GM13976 (cell line): ENCODE results near the gene CCSER2.

Experiments used
- DNase-seq: peaks from one replicate; pipeline ENCODE4 v3.0.0; 2012; ENCODE audit warnings: low spot score
- CTCF ChIP-seq: IDR thresholded peaks from 2 replicates; pipeline ENCODE4 v1.5.1; 2012; ENCODE audit warnings: borderline replicate concordance, mild to moderate bottlenecking; ENCODE audit not compliant: insufficient read depth; ENCODE audit errors: extremely low read depth, missing control alignments, control extremely low read depth
- in situ Hi-C: fragments of 300-500 bp; cut with MboI; formaldehyde crosslinking; loops from one replicate; pipeline ENCODE4 v1.12.0; 2022; ENCODE audit warnings: low sequenced_read_pairs, mixed read lengths, inconsistent platforms; ENCODE audit not compliant: unreplicated experiment

CCSER2 gene

GRCh38 chr10:84375011-84375410, 46.6 kb downstream of the CCSER2 start:
- no peak for DNase-seq
- peak; percentile 68 for TF ChIP-seq CTCF
- in situ Hi-C loops = no loop called here

GRCh38 chr10:84375881-84376280, 47.5 kb downstream of the CCSER2 start:
- no peak for DNase-seq
- in situ Hi-C loops = no loop called here
- TF ChIP-seq CTCF = no peak

GRCh38 chr10:84388148-84388547, 59.8 kb downstream of the CCSER2 start:
- DNase-seq = no peak
- no peak for TF ChIP-seq CTCF
- in situ Hi-C loops = loop anchor here (10.0 kb wide), 1 partner anchor 147 kb away; no protein-coding TSS in a partner anchor

GRCh38 chr10:84390364-84390763, 62.0 kb downstream of the CCSER2 start:
- DNase-seq = no peak
- TF ChIP-seq CTCF = no peak
- in situ Hi-C loops = no loop called here

- TF ChIP-seq CTCF = no peak
- DNase-seq = no peak
- in situ Hi-C loops = no loop called here
Measured at GRCh38 chr10:84391326-84391725, 62.9 kb downstream of the CCSER2 start.

GRCh38 chr10:84392181-84392580, 63.8 kb downstream of the CCSER2 start:
- in situ Hi-C loops = no loop called here
- DNase-seq = no peak
- TF ChIP-seq CTCF = no peak

GRCh38 chr10:84395581-84395980, 67.2 kb downstream of the CCSER2 start:
- no peak for TF ChIP-seq CTCF
- in situ Hi-C loops = no loop called here
- no peak for DNase-seq
